ENCODE results near the gene CTBP2. TPM values are rescaled to one million over a fixed set of nuclear protein-coding genes. Genes with fewer than 3 reads are reported as not detected.
A peak's percentile ranks its signal among the peaks of the same experiment; 100 is the strongest.

The CTBP2 gene
- polyA plus RNA-seq, 1 donor (not counting 4 experiments of a cell fraction or from before 2014, with no cell fraction given), result 76.0 TPM

- H3K9me1 ChIP-seq (ENCODE audit: control insufficient read depth, extremely low read depth, insufficient read depth, low read length), result no peaks in the 10 kb centered on the region
- peaks cover 71% of the 10 kb centered on the region for H3K79me2 ChIP-seq (ENCODE audit: control insufficient read depth, insufficient read depth, low read length)
- H3K4me3 ChIP-seq (ENCODE audit: control insufficient read depth in 2 of 3, extremely low read depth in 1 of 3, insufficient read depth in 2 of 3, low read depth in 1 of 3, low read length in 3 of 3), result peak overlapping the region; percentile 73 to 91 (median 91)
- no peaks in the 10 kb centered on the region for H3K27me3 ChIP-seq (ENCODE audit: control insufficient read depth, extremely low read depth, insufficient read depth, low read length)
- peak overlapping the region; percentile 79 for H3K27ac ChIP-seq (ENCODE audit: control insufficient read depth, insufficient read depth, low read length)
- peak; percentile 23 for FAIRE-seq
- no peak overlapping the region for H2AFZ ChIP-seq (ENCODE audit: control insufficient read depth, low read length)
- TF ChIP-seq CTCF (optimal IDR thresholded peaks at IDR 0.05 in 1 of 3, IDR thresholded peaks at IDR 0.05 in 1 of 3, conservative IDR thresholded peaks at IDR 0.05 in 1 of 3; ENCODE audit: extremely low read depth in 1 of 3, insufficient read depth in 2 of 3, low read length in 3 of 3), result no peak
- TF ChIP-seq EZH2 (IDR thresholded peaks at IDR 0.05; ENCODE audit: low read length), result no peak
- no peaks in the 10 kb centered on the region for H3K9me3 ChIP-seq (ENCODE audit: control insufficient read depth, low read depth, low read length)
- peaks cover 3% of the 10 kb centered on the region for H4K20me1 ChIP-seq (ENCODE audit: control insufficient read depth, extremely low read depth, insufficient read depth, low read length)
- peaks cover 33% of the 10 kb centered on the region for H3K4me1 ChIP-seq (ENCODE audit: control insufficient read depth, extremely low read depth, insufficient read depth, low read length)
- peak overlapping the region; percentile 87 for H3K9ac ChIP-seq (ENCODE audit: control insufficient read depth, extremely low read depth, insufficient read depth, low read length)
- H3K36me3 ChIP-seq (ENCODE audit: control insufficient read depth in 2 of 2, extremely low read depth in 1 of 2, insufficient read depth in 2 of 2, low read length in 2 of 2), result no peaks in the 10 kb centered on the region
- DNase-seq (ENCODE audit: low read depth, low spot score), result no peak
- dilution Hi-C loops (cut with MboI; ENCODE audit: extremely low pct_ligation_motif_present, low sequenced_read_pairs), result no loop called here
- peak overlapping the region; percentile 89 for H3K4me2 ChIP-seq (ENCODE audit: control insufficient read depth, extremely low read depth, insufficient read depth, low read depth, low read length)
These were observed 2.9 kb downstream of the CTBP2 start for GRCh38 chr10:125157505-125157904.

GRCh38 chr10:125156739-125157480 is 3.5 kb downstream of the CTBP2 start:
- no peak for DNase-seq (ENCODE audit: low read depth, low spot score)
- Histone ChIP-seq H3K4me3 (ENCODE audit: control insufficient read depth in 2 of 3, extremely low read depth in 1 of 3, insufficient read depth in 2 of 3, low read depth in 1 of 3, low read length in 3 of 3) (peak overlapping the region in 2 of 3 experiments; percentile 1 to 73), H3K79me2 (ENCODE audit: control insufficient read depth, insufficient read depth, low read length) (peaks cover 76% of the 10 kb centered on the region), H3K27ac (ENCODE audit: control insufficient read depth, insufficient read depth, low read length) (peak overlapping the region; percentile 36), H3K9me3 (ENCODE audit: control insufficient read depth, low read depth, low read length) (no peaks in the 10 kb centered on the region), H3K9ac (ENCODE audit: control insufficient read depth, extremely low read depth, insufficient read depth, low read length) (peak overlapping the region; percentile 87), H3K4me2 (ENCODE audit: control insufficient read depth, extremely low read depth, insufficient read depth, low read depth, low read length) (peak overlapping the region; percentile 89), H3K36me3 (ENCODE audit: control insufficient read depth in 2 of 2, extremely low read depth in 1 of 2, insufficient read depth in 2 of 2, low read length in 2 of 2) (no peaks in the 10 kb centered on the region), H3K9me1 (ENCODE audit: control insufficient read depth, extremely low read depth, insufficient read depth, low read length) (no peaks in the 10 kb centered on the region), H4K20me1 (ENCODE audit: control insufficient read depth, extremely low read depth, insufficient read depth, low read length) (peaks cover 3% of the 10 kb centered on the region), H3K27me3 (ENCODE audit: control insufficient read depth, extremely low read depth, insufficient read depth, low read length) (no peaks in the 10 kb centered on the region), H3K4me1 (ENCODE audit: control insufficient read depth, extremely low read depth, insufficient read depth, low read length) (peaks cover 38% of the 10 kb centered on the region), H2AFZ (ENCODE audit: control insufficient read depth, low read length) (no peak overlapping the region)
- FAIRE-seq, result no peak
- TF ChIP-seq CTCF (optimal IDR thresholded peaks at IDR 0.05 in 1 of 3, IDR thresholded peaks at IDR 0.05 in 1 of 3, conservative IDR thresholded peaks at IDR 0.05 in 1 of 3; ENCODE audit: extremely low read depth in 1 of 3, insufficient read depth in 2 of 3, low read length in 3 of 3) (no peak), EZH2 (IDR thresholded peaks at IDR 0.05; ENCODE audit: low read length) (no peak)
- dilution Hi-C loops (cut with MboI; ENCODE audit: extremely low pct_ligation_motif_present, low sequenced_read_pairs), result no loop called here

Data from keratinocyte (primary cell).